ENCODE measurements around the gene SARNP.

Gene SARNP

DNA sequence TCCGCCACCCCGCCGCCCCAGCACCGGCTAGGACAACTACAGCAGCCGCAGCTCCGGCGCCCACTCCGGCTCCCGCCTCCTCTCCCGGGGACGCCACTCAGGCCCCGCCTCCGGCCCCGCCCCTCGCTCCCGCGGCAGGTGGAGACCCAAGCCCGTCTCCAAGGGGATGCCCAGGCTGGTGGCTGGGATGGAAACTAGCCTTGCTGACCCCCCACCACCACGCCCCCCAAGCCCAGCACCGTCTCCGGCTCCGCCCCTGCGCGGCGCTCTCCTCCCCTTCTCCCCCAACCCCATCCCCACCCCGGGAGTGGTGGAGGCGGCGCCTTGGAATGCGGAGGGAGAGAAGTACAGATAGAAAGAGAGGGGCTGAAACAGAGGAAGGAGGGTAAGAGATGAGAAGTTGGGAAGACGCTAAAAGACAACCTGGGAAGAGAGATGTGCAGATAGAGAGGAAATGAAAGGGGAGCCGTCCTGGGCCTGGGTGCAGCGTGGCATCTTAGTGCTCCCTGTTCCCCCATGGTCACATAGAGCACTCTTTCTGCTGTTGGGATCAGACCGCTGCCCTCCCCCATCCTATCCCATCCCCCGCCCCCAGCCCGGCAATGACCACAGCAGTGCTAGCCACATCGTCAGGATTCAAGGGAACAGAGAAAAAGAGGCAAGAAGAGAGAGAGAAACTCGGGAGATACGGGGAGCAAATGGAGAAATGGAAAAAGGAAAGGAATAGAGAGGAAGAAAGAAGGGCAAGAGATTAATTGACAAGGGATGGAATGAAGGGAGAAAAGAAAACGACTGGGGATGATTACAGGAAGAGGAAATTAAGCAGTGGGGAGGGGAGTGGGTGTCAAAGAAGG, 109.5 kb downstream of the SARNP start, which contains the start of gene ITGA7:
ITGA7 (minus strand) TSS at position 64 of the 854 bp plus-strand sequence. CDS start 222 bp downstream, outside the sequence.
- DNase-seq (ENCODE audit: low spot score) = peak; percentile 78
